Measurements from ENCODE around the gene NCAPG.
A peak's percentile ranks its signal among the peaks of the same experiment; 100 is the strongest.

NCAPG gene

GRCh38 chr4:17807446-17807845 lies 3.3 kb upstream of the NCAPG start:
- H2AFZ ChIP-seq (ENCODE audit: low read length): no peak overlapping the region
- H3F3A ChIP-seq (ENCODE audit: low read depth): 0 out of 2 replicates have a peak, but pooled peaks cover 3% of the 10 kb centered on the region
- H3K9me2 ChIP-seq (replicated peaks; ENCODE audit: low read depth, low read length): no peaks in the 10 kb centered on the region
- peak overlapping the region; percentile 94 for H3K4me3 ChIP-seq (ENCODE audit: low read length, poor library complexity, severe bottlenecking)
- H3K9me3 ChIP-seq (ENCODE audit: insufficient read depth, low read depth, low read length): no peaks in the 10 kb centered on the region
- peaks cover 66% of the 10 kb centered on the region for H4K20me1 ChIP-seq (ENCODE audit: insufficient read depth, low read length, poor library complexity, severe bottlenecking)
- H3K4me2 ChIP-seq (ENCODE audit: low read depth, low read length, poor library complexity, severe bottlenecking): peak overlapping the region; percentile 96
- TF ChIP-seq CTCF (conservative IDR thresholded peaks at IDR 0.05; ENCODE audit: low read length) (no peak), EZH2phosphoT487 (IDR thresholded peaks at IDR 0.05; ENCODE audit: borderline replicate concordance) (no peak)
- H3K9ac ChIP-seq (ENCODE audit: low read depth, low read length, poor library complexity, severe bottlenecking): peak overlapping the region; percentile 98
- H3K27me3 ChIP-seq (ENCODE audit: insufficient read depth, low read length, poor library complexity, severe bottlenecking): no peaks in the 10 kb centered on the region
- peaks cover 33% of the 10 kb centered on the region for H3K36me3 ChIP-seq (ENCODE audit: insufficient read depth, low read length)
- H3K4me1 ChIP-seq (ENCODE audit: insufficient read depth, low read length, poor library complexity, severe bottlenecking): peaks cover 44% of the 10 kb centered on the region
- peaks cover 97% of the 10 kb centered on the region for H3K79me2 ChIP-seq (ENCODE audit: insufficient read depth, low read length)

- Histone ChIP-seq H3K36me3 (ENCODE audit: insufficient read depth, low read length) (peaks cover 13% of the 10 kb centered on the region; the same call in 1 of the 2 replicates), H4K20me1 (ENCODE audit: insufficient read depth, low read length, poor library complexity, severe bottlenecking) (peaks cover 78% of the 10 kb centered on the region), H3K9me2 (replicated peaks; ENCODE audit: low read depth, low read length) (no peaks in the 10 kb centered on the region), H3K4me1 (ENCODE audit: insufficient read depth, low read length, poor library complexity, severe bottlenecking) (peaks cover 62% of the 10 kb centered on the region), H3K9ac (ENCODE audit: low read depth, low read length, poor library complexity, severe bottlenecking) (peak overlapping the region; percentile 98), H3K4me2 (ENCODE audit: low read depth, low read length, poor library complexity, severe bottlenecking) (peak overlapping the region; percentile 96), H3K4me3 (ENCODE audit: low read length, poor library complexity, severe bottlenecking) (peak overlapping the region; percentile 94), H3K9me3 (ENCODE audit: insufficient read depth, low read depth, low read length) (no peaks in the 10 kb centered on the region), H3F3A (ENCODE audit: low read depth) (0 out of 2 replicates have a peak, but pooled peaks cover 3% of the 10 kb centered on the region), H3K79me2 (ENCODE audit: insufficient read depth, low read length) (peaks cover 98% of the 10 kb centered on the region), H2AFZ (ENCODE audit: low read length) (no peak overlapping the region), H3K27me3 (ENCODE audit: insufficient read depth, low read length, poor library complexity, severe bottlenecking) (no peaks in the 10 kb centered on the region)
- TF ChIP-seq EZH2phosphoT487 (IDR thresholded peaks at IDR 0.05; ENCODE audit: borderline replicate concordance) (no peak), CTCF (conservative IDR thresholded peaks at IDR 0.05; ENCODE audit: low read length) (no peak)
Observed at GRCh38 chr4:17809667-17810066, 1.1 kb upstream of the NCAPG start.

- peak overlapping the region; percentile 69 for H3K4me2 ChIP-seq (ENCODE audit: low read depth, low read length, poor library complexity, severe bottlenecking)
- peaks cover 98% of the 10 kb centered on the region for H3K79me2 ChIP-seq (ENCODE audit: insufficient read depth, low read length)
- H3K9me3 ChIP-seq (ENCODE audit: insufficient read depth, low read depth, low read length): no peaks in the 10 kb centered on the region
- H3K4me3 ChIP-seq (ENCODE audit: low read length, poor library complexity, severe bottlenecking): peak overlapping the region; percentile 94
- H3F3A ChIP-seq (ENCODE audit: low read depth): 0 out of 2 replicates have a peak, but pooled peaks cover 3% of the 10 kb centered on the region
- peak overlapping the region; percentile 93 for H3K9ac ChIP-seq (ENCODE audit: low read depth, low read length, poor library complexity, severe bottlenecking)
- H3K4me1 ChIP-seq (ENCODE audit: insufficient read depth, low read length, poor library complexity, severe bottlenecking): peaks cover 58% of the 10 kb centered on the region
- H3K36me3 ChIP-seq (ENCODE audit: insufficient read depth, low read length): peaks cover 16% of the 10 kb centered on the region; the same call in 1 of the 2 replicates
- peak overlapping the region; percentile 82 for H2AFZ ChIP-seq (ENCODE audit: low read length)
- no peaks in the 10 kb centered on the region for H3K9me2 ChIP-seq (replicated peaks; ENCODE audit: low read depth, low read length)
- H3K27me3 ChIP-seq (ENCODE audit: insufficient read depth, low read length, poor library complexity, severe bottlenecking): no peaks in the 10 kb centered on the region
- peaks cover 68% of the 10 kb centered on the region for H4K20me1 ChIP-seq (ENCODE audit: insufficient read depth, low read length, poor library complexity, severe bottlenecking)
- TF ChIP-seq CTCF (conservative IDR thresholded peaks at IDR 0.05; ENCODE audit: low read length): no peak
- TF ChIP-seq EZH2phosphoT487 (IDR thresholded peaks at IDR 0.05; ENCODE audit: borderline replicate concordance): no peak
Observed at GRCh38 chr4:17811078-17811603, 362 bp downstream of the NCAPG start.

All from Loucy (cell line).